Suprapubic skin (tissue), 4 donors: ENCODE measurements around the gene ZNF407.

ENCODE experiments used
- CTCF ChIP-seq, 2 donors: fragments of 200-600 bp in 1 of 2; fragments of 450-650 bp in 1 of 2; sonication (generic) in 1 of 2; IDR thresholded peaks; one replicate each; pipeline ENCODE4 v1.5.1; 2016 to 2019; ENCODE audit warnings: antibody characterized with exemption in 2 of 2, mild to moderate bottlenecking in 1 of 2, moderate library complexity in 1 of 2
- POLR2A ChIP-seq, 2 donors: fragments of 450-650 bp; IDR thresholded peaks; one replicate each; pipeline ENCODE4 v1.6.1; 2017; ENCODE audit warnings: antibody characterized with exemption in 2 of 2, mild to moderate bottlenecking in 2 of 2, moderate library complexity in 2 of 2
- POLR2AphosphoS5 ChIP-seq, 3 donors: sonication (generic); formaldehyde crosslinking; IDR thresholded peaks; one replicate each; pipeline ENCODE4 v1.6.1; 2017; ENCODE audit warnings: antibody characterized with exemption in 3 of 3

GRCh38 chr18:74617486-74617885 lies 19.8 kb downstream of the ZNF407 start:
- TF ChIP-seq CTCF (IDR thresholded peaks at IDR 0.05): no peak
- no peak for TF ChIP-seq POLR2AphosphoS5 (IDR thresholded peaks at IDR 0.05)
- no peak for TF ChIP-seq POLR2A (IDR thresholded peaks at IDR 0.05)
